Liver (tissue), 3 donors: Measurements from ENCODE around the gene MSLN.

Source experiments
- CTCF ChIP-seq: fragments of 150-350 bp; IDR thresholded peaks from 2 replicates; pipeline ENCODE4 v1.5.1; 2017; ENCODE audit warnings: improper control_type of control experiment, low read depth, low read length; ENCODE audit not compliant: missing input control
- EGR1 ChIP-seq, 2 donors: IDR thresholded peaks; 2 replicates each; pipeline ENCODE4 v1.6.1; 2016 to 2018; ENCODE audit warnings: antibody characterized with exemption in 2 of 2, low read depth in 2 of 2
- FOXA1 ChIP-seq: IDR thresholded peaks from 2 replicates; pipeline ENCODE4 v1.6.1; 2016; ENCODE audit warnings: antibody characterized with exemption
- JUND ChIP-seq, 2 donors: IDR thresholded peaks; 2 replicates each; pipeline ENCODE4 v1.6.1; 2016; ENCODE audit warnings: antibody characterized with exemption in 2 of 2
- RAD21 ChIP-seq, 2 donors: IDR thresholded peaks; 2 replicates each; pipeline ENCODE4 v1.6.1; 2016; ENCODE audit warnings: antibody characterized with exemption in 2 of 2, mild to moderate bottlenecking in 2 of 2
- REST ChIP-seq: IDR thresholded peaks from 2 replicates; pipeline ENCODE4 v1.6.1; 2016; ENCODE audit warnings: antibody characterized with exemption, mild to moderate bottlenecking
- SP1 ChIP-seq: IDR thresholded peaks from 2 replicates; pipeline ENCODE4 v1.6.1; 2018; ENCODE audit warnings: antibody characterized with exemption, mild to moderate bottlenecking
- TF ChIP-seq, protein P1 (sequence below): IDR thresholded peaks from 2 replicates; pipeline ENCODE4 v1.6.1; 2016; ENCODE audit warnings: antibody characterized with exemption
- TF ChIP-seq, protein P2 (sequence below): IDR thresholded peaks from 2 replicates; pipeline ENCODE4 v1.6.1; 2016; ENCODE audit warnings: antibody characterized with exemption
- TF ChIP-seq, protein P3 (sequence below): IDR thresholded peaks from 2 replicates; pipeline ENCODE4 v1.6.1; 2016; ENCODE audit warnings: antibody characterized with exemption
- donor health status: healthy.
- donor health status: healthy.

DNA sequence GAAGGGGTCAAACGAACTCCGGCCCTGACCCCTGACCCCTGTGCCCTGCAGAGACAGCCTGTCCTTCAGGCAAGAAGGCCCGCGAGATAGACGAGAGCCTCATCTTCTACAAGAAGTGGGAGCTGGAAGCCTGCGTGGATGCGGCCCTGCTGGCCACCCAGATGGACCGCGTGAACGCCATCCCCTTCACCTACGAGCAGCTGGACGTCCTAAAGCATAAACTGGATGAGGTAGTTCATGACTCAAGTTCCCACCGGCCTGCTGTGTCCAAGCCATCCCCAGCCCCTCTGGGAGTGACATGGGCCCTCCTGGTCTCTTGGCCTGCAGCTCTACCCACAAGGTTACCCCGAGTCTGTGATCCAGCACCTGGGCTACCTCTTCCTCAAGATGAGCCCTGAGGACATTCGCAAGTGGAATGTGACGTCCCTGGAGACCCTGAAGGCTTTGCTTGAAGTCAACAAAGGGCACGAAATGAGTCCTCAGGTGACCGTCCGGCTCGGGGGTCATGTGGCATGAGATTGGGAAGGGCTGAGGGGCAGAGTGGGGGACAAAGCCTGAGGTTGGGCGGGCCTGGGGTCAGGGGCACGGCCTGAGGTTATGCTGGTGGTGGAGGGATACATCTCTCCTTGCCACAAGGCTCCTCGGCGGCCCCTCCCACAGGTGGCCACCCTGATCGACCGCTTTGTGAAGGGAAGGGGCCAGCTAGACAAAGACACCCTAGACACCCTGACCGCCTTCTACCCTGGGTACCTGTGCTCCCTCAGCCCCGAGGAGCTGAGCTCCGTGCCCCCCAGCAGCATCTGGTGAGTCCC, 5.7 kb downstream of the MSLN start:
- TF ChIP-seq CTCF: no peak
- no peak for TF ChIP-seq SP1
- no peak for TF ChIP-seq REST
- no peak for TF ChIP-seq JUND (IDR thresholded peaks at IDR 0.05)
- TF ChIP-seq, protein P1, sequence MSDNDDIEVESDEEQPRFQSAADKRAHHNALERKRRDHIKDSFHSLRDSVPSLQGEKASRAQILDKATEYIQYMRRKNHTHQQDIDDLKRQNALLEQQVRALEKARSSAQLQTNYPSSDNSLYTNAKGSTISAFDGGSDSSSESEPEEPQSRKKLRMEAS: no peak
- no peak for TF ChIP-seq EGR1 (IDR thresholded peaks at IDR 0.05; ENCODE audit: low read depth in 2 of 2)
- TF ChIP-seq RAD21 (IDR thresholded peaks at IDR 0.05): no peak
- TF ChIP-seq, protein P2, sequence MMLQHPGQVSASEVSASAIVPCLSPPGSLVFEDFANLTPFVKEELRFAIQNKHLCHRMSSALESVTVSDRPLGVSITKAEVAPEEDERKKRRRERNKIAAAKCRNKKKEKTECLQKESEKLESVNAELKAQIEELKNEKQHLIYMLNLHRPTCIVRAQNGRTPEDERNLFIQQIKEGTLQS: no peak
- TF ChIP-seq, protein P3, sequence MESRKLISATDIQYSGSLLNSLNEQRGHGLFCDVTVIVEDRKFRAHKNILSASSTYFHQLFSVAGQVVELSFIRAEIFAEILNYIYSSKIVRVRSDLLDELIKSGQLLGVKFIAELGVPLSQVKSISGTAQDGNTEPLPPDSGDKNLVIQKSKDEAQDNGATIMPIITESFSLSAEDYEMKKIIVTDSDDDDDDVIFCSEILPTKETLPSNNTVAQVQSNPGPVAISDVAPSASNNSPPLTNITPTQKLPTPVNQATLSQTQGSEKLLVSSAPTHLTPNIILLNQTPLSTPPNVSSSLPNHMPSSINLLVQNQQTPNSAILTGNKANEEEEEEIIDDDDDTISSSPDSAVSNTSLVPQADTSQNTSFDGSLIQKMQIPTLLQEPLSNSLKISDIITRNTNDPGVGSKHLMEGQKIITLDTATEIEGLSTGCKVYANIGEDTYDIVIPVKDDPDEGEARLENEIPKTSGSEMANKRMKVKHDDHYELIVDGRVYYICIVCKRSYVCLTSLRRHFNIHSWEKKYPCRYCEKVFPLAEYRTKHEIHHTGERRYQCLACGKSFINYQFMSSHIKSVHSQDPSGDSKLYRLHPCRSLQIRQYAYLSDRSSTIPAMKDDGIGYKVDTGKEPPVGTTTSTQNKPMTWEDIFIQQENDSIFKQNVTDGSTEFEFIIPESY: no peak
- TF ChIP-seq FOXA1: no peak
